ENCODE results near the gene RNF141.
A peak's percentile ranks its signal among the peaks of the same experiment; 100 is the strongest.

Gene RNF141, protein sequence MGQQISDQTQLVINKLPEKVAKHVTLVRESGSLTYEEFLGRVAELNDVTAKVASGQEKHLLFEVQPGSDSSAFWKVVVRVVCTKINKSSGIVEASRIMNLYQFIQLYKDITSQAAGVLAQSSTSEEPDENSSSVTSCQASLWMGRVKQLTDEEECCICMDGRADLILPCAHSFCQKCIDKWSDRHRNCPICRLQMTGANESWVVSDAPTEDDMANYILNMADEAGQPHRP

DNA sequence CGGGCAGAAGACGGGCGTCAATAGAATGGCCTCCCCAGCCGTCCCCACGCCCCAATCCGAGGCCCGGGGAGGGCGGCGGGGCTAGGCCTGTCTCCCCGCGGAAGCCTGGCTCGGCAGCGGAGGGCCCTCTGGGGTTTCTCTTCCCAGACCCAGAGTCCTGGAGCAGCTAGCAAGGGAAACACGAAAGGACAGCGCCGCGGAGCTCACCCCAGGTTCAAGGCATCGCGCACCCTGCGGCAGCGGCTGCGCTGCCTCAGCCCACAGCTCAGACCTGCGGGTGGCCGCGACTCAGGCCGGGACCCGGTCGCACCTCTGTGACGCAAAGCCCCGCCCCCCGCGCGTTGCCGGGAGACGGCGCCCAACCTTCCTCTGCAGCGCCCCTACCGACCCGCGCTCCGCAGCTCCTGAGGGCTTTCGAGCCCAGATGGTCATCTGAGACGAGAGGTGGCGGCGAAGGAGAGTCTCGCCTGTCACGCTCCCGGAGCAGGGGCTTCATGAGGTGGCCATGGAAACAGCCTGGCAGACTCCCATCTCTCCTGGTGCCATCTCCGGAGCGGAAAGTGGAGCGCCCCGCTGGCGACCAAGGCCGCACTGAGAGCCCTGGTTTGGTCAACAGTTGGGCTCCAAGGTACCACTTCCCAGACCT lies at the start of gene RNF141:
TSS of gene RNF141 (minus strand) at position 273 of the 646 bp plus-strand sequence. CDS start 7,029 bp downstream, outside the sequence.
- peak; percentile 97 for DNase-seq (ENCODE audit: low spot score)

DNA sequence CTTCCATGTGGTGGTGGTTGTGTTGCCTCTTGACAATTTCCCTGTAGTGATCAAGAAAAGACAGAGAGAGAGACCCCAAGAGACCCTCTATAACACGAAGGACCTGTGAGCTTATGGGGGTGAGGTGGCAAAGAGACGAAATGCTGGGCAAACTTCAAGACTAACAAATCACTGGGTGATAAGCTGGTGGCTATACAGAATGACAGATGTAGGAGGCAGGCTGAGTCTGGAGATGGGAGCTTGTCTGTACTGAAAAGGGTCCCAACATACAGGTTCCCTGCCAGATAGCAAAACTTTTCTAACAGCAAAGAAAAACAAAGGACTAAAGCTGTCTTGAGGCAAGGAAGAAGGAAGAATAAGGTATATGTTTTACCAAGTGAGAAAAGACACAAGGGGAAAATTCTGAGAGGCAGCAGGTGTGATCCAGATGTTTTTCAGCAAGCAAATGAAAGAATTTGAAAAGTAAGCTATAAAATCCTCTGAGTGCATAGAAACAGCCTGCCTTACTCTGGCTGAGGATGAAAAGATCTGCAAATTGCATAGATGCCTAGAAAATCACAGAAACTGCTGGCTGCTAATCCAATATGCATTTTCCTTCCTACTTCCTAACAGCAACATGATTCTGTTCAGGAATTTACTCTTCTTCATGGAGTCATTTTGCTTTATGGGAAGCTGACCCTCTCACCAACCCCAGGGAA lies 49.4 kb upstream of the RNF141 start:
- DNase-seq (ENCODE audit: low spot score) = no peak

DNA sequence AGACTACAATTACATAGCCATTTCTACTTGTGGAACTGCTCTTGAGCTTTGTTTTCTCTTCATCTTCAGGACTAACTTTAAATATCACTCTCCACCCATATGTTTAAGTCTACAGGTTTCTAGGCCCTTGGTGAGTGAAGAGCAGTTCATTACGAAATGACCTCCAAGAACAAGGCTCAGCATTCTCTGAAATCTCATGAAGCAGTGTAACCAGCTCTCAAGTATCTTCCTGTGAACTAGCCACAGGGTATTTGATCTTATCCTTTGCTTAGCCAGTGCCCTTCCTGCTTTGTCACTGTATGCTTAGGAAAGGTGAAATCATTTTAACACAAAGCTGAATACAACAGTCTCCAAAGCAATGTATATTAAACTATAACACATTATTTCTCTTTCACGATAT lies 47.9 kb upstream of the RNF141 start:
- DNase-seq (ENCODE audit: low spot score) = no peak

DNA sequence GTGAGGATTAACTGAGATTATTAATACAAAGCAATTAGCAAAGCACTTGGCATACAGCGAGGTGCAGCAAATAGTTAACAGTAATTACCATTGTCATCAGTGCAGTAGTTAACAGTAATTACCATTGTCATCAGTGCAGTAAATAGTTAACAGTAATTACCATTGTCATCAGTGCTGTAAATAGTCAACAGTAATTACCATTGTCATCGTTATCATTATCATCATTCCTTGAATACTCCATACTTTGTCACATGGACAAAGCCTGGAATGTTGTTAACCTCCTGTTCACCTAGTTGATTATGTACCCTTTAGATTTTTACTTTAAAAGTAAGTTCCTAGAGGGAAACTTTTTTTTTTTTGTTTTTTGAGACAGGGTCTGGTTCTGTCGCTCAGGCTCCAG lies 47.0 kb upstream of the RNF141 start:
- DNase-seq (ENCODE audit: low spot score) = no peak

DNA sequence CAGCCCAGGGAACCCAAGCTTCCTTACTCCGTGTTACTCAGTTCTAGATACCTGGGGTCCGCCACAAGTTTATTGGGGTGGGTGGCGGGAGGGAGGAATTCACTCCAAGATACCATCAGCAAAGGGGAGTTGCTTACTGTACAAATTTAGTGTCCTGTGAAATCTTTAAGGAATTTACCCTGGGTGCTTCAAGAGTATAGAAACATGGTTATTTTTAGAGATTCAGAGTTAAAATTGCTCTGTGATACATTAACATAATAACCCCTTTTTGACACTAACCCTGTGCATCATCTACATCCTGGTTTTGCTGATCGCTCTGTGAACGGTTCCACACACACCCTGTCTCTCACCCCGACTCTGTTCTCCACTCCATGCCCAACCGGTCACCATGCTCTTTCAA lies 46.4 kb upstream of the RNF141 start:
- DNase-seq (ENCODE audit: low spot score) = no peak

DNA sequence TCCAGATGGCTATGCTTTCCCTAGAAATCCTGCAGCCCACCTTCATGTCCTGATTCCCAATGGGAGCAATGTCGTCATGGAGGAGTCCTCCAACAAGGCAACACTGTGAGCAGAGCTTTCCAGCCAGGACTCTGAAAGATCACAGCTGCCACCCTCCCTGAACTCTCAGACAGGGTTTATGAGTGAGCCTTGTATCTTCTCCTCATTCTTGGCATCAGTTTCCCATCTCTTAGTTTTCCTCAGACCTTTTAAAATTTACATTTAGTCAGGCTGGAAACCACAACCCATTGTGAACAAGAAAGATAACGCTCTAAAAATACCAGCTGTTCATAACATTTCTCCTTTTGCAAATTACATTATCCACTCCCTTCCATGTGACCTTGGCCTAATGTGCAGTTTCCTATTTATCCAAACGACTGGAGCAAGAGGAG lies 43.1 kb upstream of the RNF141 start:
- DNase-seq (ENCODE audit: low spot score) = no peak

DNA sequence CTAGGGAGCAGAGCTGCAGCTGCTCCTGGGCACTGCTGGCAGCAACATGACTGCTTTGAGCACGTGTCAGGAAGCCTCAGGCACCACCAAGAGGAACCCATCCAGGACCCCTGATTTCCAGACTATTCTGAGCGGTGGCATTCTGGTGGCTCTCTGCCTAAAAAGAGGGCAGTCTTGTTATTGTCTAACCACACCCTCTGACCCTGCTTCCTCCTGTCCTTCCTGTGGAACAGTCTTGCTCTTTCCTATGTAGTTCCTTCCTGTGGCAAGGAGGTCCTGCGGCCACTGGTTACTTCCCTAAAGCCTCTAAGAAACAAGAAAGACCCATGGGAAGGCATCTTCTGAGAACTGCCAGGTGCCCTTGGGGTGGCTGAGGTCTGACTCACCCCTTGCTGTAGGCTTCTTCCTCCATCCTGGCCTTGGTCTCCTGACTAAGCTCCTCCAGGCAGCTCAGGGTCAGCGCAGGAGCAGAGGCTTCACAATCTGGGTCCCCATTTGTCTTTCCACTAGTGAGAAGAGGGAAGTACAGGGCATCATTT lies 40.6 kb upstream of the RNF141 start:
- DNase-seq (ENCODE audit: low spot score) = no peak

DNA sequence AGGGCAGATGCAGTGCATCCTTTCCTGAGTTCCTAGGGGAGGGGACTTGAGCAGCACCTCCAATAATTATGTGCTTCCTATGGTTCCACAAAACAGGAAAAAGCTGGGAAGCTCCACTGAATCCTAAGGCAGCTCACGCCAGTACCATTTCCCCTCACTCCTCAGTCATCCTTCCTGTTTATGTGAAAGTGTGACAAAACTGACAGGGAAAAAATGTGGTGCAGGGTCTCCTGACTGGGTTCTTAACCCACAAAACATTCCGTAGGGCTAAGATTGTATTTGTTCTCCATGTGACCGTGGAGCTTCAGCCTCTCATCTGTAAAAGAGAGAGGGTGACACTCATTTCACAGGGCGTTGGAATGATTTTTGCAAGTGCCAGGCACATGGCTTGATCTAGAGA lies 39.6 kb upstream of the RNF141 start:
- DNase-seq (ENCODE audit: low spot score) = no peak

DNA sequence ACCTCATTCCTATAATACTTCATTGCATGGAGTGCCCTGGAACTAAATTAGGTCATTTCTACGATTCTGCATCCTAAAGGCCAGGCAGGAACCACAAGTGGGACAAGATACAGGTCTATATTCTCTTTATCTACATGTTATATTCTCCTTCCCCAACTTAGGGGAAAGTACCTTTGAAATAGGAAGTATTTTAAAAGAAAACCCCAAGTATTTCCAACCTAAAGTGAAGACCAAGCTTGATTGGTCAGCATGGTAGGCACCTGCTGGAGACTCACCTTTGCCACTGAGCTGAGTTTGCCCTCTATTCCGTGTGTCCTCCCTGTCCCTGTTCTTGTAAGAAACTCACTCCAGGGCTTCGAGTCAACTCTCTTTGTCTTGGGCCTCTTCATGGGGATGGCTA lies 38.7 kb upstream of the RNF141 start:
- DNase-seq (ENCODE audit: low spot score) = no peak

DNA sequence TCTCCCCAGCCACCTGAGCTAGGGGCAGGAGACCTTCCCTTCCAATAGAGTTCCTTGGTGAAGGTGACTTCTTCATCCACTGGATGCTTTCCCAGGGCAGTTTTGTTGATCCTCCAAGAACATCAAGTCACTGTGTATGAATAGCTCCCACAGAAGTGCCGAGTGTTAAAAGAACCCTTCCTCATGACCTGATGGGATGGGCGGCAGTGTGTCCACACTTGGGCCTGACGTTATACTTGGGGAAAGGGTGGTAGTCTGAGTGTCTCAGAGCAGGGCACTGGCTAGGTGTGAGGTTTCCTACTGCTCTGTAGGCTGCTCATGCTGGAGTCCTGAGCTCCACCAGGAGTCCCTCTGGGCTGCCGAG lies 35.0 kb upstream of the RNF141 start:
- DNase-seq (ENCODE audit: low spot score) = no peak

DNA sequence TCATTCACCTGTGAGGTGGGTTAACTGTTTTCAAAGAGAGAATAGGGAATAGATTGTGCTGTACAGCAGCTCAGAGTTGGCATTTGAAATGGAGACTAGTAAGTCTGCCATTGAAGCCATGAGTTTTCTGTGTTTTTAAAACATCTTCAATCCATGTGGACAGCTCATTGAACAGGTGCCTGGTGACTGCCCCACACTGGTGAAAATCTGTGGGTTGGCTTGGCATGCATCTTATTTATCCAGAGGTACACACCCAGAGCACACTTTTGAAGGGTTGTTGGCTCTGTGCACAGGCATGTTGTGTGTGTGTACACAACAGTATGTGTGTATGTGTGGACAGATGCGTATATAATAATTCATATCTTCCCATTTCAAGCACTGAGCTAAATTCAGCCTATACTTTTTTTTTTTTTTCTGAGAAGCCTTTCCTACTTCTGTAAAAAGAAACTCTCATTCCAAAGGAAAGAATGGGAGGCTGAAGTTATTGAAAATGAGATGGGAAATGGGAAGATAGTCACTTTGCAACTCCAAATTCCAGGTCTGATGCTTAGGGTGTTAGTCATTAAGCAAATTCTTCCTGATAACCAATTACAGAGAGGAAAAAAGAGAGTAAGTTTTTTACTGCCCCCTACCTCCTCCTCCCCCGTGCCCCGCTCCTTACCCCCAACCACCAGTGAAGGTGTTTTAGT lies 34.5 kb upstream of the RNF141 start:
- DNase-seq (ENCODE audit: low spot score) = no peak

DNA sequence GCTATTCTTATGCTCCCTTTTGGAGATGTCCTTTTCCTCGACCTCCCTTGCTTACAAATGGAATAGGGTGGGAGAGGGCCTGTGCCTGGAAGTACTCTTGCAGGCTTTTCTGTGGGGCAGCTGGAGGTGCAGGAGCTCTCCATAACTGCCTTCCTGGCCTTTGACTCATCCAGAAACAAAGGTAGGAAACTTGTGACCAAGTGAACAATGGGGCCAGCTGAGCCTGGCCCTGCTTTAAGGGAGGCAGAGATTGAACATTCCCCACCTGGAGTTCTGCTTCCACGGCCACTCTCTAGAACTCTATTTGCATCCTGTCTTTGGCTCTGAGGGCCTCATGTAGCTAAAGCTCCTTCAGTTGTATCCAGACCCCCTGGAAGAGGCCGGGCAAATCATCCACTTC lies 32.6 kb upstream of the RNF141 start:
- no peak for DNase-seq (ENCODE audit: low spot score)

DNA sequence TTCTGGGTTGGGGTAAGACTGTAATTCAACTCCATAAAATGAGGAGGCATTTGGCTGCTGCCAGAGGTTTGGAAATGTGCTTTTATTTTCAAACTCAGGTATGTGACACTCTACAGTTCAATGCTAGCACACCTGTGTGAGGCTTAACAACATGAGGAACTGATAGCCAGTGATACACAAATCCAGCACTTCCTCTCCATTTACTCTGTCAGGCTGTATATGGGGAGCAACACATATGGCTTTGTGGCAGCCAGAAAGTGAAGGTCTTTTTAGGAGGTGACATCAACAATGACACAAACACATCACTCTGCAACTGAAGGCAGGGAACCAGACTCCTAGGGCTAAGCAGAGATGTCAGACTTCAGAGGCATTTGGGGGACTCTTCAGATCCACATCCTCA lies 32.0 kb upstream of the RNF141 start:
- DNase-seq (ENCODE audit: low spot score) = no peak

DNA sequence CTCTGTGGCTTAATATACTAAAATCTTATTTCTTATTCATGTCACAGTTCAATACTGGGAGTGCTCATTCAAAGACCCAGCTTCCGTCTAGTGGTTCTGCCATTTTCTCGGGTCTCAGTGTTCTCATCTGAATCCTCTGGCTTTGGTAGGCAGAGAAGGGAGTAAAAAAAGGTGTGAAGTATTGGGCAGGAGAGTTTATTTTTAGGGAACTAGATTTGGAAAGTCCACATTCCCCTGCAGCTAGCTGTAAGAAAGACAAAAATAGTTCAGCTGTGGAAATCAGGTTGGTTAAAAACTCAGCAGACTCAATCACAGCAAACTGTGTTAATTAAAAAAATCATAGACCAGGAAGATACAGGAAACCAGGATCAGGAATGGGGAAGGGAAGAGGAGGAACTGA lies 31.5 kb upstream of the RNF141 start:
- DNase-seq (ENCODE audit: low spot score) = no peak

DNA sequence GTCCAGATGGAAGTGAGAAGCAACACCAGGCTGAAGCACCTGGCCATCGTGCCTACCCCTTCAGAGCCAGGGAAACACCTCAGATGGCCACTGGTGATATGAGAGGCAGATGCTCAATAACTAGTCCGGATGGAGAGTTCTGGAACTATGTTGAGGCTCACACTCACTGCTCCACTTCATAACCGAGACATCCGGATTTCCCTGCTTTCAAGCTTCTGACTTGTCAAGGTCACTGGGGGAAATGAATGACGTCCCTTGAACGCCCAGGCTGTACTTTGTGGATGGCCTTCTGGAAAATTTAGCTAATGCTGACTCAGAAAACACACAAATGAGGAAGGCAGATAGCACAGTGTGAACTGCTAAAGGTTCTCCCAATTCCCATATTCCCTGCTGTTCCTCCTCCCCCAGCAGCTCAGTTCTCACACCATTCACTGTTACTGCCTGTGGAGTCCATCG lies 27.5 kb upstream of the RNF141 start, which contains the start of gene LYVE1:
TSS of gene LYVE1 (minus strand) at position 180 of the 456 bp plus-strand sequence. CDS start at position 47, 133 bp downstream.
- no peak for DNase-seq (ENCODE audit: low spot score)

DNA sequence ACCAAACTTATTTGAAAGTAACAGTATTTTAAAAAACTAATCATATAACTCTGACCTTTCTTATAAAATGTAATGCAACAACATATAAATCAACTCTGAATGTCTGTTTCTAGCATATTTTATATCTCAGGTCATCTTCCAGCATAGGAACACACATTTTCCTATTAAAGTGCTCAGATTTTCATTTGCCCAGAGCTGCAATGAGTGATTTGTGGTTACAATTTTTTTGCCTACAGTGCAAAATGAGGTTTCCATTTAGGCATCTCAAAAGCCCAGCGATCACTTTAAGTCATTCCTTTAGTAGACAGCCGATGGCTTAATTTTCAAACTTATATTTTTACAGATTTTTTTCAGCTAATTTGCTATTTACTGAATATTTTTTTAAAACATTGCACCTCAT lies 26.5 kb upstream of the RNF141 start:
- no peak for DNase-seq (ENCODE audit: low spot score)

DNA sequence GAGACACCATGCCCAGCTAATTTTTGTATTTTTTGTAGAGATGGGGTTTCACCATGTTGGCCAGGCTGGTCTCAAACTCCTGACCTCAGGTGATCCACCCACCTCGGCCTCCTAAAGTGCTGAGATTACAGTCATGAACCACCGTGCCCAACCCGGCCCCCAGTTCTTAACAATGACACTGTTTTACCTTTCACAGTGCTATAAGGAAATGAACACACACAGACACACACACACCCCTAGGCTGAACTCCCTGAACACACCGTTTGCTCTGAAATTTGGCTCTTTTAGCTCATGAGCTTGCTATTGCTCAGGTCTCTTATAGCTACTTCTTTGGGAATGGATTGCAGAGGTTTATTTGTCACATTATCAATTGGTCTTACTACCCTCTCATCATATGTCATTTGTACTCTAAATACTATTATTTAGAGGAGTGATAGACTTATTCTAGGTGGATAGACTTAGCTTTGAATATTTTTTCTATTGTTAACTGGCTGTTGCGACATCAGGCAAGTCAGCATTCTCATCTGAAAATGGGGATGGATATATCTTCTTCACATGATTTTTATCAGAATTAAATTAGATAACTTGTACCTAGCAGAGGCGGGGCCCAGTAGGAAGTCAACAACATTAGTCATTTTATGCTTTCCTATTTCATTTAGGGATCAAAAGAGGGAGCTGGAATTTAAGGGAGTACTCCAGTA lies 25.4 kb upstream of the RNF141 start:
- no peak for DNase-seq (ENCODE audit: low spot score)

DNA sequence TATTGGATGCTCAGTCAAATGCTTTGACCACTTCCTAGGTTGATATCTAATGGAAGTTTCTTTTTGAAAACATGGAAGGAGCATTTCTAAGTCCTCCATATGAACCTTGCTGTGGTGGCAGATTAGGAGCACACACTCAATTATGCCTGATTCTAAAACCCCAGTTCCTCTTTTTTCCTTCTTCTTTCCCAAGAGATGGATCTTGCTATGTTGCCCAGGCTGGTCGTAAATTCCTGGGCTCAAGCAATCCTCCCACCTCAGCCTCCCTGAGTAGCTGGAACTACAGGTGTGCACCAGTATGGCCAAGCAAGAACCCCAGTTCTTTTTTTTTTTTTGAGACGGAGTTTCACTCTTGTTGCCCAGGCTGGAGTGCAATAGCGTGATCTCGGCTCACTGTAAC lies 24.5 kb upstream of the RNF141 start:
- DNase-seq (ENCODE audit: low spot score) = no peak

DNA sequence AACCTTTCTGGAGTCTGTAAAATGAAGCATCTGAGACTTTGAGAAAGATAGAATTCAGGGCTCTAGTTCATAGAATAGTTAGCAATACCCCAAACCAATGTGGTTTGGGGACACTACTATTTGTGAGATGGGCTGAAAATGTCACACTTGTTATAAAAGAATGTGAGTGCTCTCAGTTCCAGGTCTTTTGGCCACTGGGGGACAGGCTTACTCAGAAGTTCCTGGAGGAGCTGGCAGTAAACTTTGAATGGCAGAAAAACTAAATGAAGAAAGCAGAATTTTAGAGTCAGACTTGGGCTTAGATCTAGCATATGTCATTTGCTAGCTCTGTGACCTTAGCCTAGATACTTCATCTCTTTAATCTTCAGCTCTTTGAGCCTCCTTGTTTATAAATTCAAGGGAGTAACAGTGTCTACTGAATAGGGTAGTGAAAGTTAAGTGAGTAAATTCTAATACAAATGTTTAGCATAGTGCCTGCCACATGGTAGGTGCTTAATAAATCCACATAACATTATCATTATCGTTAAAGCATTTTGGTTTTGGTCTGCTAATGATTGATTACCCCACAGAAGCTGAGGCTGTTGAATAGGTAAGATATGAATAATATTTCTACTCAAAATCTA lies 23.8 kb upstream of the RNF141 start:
- no peak for DNase-seq (ENCODE audit: low spot score)

DNA sequence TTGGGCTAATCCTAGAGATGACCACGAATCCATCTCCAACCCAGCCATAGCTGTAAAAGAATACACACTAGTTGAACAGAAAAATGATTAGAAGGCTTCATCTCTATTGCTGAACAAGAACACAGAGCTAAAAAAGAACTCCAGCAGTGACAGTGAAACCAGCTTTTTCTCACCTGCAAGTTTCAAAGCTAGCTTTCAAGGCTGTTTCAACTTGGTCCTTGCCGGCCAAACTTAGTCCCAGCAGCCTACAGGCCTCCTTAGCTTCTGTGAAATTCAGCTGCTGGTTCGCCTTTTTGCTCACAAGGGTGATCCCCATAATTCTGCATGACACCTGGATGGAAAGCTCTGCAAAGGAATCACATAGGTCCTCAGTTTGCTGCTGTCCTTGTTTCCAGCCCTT lies 23.0 kb upstream of the RNF141 start:
- no peak for DNase-seq (ENCODE audit: low spot score)

DNA sequence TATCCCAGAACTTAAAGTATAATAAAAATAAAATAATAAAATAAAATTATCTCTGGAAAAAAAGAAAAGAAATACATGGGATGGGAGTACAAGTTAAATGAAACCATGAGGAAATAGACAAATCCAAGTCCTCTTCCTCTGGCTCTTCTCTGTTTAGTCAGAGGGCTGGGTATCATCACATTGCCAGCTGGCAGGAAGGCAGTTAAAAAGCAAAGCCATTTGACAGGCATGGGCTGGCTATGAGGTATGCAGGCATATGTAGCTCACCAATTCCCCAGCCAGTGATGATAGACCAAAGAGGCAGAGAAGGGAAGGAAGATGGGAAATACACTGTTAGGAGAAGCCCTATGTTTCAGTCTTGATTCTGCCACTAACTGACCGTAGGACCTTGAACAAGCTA lies 21.0 kb upstream of the RNF141 start:
- DNase-seq (ENCODE audit: low spot score) = no peak

All from AG08396 (cell line).